D341Med (cell line): ENCODE data around the gene KCNH4.
"Not testable (repeated sequence)": the region's sequence is repeated elsewhere in the genome, so short reads cannot be mapped to it uniquely, and the experiment has no call there.

Experiments
- DNase-seq: peaks from one replicate; pipeline ENCODE4 v3.0.0; 2012; ENCODE audit warnings: low spot score

KCNH4 gene

DNA sequence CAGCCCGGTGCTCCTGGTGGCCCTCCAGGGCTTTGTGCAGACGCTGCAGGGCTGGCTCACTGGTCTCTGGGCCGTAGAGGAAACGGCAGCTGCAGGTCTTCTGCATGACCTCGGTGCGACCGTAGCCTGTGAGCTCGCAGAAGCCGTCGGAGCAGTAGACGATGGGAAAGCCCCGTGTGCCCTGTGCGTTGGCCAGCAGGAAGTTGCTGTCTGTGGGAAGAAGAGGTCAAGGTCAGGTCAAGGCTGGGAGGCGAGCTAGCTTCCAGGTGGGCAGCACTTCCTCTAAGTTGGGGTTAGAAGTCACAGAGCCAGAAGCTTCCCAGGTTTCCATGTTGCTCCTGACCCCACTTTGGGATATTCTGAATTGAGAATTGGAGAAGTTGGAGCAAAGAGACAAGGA lies 2.1 kb downstream of the KCNH4 start:
- DNase-seq = no peak

DNA sequence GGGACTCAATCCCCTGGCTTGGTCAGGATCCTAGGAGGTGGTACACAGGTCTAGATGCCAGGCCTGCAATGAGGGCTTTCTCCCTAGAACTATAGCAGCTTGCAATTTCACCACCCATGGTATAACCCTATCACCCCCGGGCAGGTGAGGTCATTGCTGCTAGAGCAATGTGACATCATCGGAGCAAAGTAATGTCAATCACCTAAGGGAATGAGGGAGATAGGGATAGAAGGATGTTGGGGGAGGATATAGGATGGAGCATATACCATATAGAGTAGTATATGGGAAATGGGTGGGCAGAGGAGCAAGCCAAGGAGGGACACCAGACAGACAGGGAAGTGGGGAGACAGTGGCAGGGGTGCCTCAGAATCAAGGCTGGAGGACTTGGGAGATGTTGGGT lies 3.3 kb downstream of the KCNH4 start:
- DNase-seq = no peak

DNA sequence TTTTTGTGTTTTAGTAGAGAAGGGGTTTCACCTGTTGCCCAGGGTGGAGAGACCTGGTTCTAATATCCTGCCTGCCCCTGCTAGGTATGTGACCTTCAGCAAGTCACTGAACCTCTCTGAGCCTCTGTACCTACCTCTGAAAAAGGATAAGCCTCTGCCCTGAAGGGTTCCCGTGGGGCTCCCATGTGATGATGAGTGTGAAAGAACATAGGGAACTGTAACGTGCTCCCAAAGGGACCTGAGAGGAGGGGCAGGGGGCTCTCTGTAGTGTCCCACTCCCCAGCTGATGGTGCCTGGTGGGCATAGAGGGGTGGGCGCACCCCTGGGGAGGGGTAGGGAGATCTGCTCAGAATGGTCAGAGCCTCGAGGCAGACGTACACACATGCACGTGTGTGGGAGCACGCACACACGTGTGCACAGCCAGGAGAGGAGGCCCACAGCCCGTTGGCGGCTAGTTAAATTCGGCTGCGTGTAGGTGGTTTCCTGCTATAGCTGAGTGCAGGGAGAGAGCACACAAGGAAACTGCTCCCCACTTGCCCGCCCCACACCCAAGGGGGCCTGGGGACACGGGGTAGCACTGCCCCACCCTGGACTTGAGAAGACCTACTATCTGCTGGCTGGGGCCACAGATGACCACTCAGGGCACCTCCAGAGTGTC lies 6.7 kb downstream of the KCNH4 start:
- no peak for DNase-seq

DNA sequence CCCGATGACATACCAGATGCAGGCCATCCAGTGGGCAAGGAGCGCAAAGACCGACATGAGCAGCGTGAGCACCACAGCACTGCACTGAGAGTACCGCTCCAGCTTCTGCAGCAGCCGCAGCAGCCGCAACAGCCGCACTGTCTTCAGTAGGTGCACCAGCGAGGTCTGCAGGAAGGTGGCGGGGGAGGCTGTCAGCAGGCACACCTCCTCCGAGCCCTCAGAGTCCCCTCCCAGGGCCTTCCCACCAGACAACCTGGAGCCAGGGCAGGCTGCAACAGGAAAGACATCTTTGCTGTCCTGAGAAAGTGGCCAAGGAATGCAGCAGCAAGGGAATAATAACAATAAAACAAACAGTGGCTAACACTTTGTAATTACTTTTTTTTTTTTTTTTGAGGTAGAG lies 9.1 kb downstream of the KCNH4 start:
- DNase-seq = no peak

DNA sequence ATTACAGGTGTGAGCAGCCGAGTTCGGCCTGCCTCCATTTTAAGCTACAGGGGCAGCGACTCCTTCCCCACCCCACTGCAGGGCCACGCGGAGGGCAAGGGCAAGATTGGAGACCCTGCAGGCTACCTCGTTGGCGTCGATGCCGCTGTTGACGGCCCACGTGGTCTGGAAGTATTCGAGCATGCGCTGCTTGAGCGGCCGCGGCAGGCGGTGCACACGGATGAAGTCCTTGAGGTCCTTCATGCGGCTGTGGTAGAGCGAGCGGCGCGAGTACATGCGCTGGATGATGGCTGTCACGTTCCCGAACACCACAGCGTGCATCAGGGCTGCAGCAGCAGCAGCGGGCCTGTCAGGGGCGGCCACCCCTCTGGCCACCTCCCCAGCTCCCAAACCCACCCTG lies 11.6 kb downstream of the KCNH4 start:
- no peak for DNase-seq

DNA sequence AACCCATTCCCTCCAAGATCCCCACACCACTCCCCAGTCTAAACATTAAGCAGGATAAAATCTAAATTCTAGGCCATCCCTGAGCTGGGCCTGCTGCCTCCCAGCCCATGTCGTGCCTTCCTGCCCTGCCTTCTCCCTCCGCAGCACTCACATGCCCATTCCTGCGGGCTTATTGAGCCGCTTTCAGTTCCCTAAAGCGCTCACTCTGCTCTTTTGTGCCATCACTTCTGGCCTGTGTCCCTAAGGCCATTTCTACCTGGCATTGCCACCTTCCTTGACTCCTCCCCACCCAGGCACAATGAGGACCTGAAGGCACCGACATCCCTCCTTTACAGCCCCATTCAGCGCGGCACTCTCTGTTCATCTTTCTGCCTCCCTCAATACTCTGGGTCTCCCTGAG lies 13.1 kb downstream of the KCNH4 start:
- no peak for DNase-seq

DNA sequence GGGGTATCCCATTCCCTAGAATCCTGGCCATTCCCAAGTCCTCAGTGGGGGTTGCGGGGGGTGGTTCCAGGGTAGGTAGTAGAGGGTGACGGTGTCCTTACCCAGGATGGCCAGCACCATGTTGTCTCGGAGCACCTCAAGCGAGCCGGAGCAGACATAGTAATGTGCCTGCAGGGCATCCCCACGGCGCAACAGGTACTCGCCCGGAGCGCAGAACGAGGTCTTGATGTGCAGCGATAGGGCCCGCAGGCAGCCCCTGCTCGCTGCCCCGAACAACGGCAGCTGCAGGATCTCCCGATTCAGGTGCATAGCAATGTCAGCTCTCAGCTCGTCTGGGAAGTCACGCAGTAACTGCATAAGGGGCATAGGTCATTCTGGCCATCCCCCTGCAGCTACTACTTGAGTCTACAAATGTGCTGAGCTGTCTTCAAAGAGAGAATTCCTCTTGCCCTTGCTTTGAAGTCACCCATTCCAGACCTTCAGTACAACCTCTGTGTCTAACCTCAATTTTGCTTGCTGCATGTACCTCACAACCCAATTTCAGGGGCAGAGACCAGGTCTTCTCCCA lies 14.7 kb downstream of the KCNH4 start:
- DNase-seq = no peak

DNA sequence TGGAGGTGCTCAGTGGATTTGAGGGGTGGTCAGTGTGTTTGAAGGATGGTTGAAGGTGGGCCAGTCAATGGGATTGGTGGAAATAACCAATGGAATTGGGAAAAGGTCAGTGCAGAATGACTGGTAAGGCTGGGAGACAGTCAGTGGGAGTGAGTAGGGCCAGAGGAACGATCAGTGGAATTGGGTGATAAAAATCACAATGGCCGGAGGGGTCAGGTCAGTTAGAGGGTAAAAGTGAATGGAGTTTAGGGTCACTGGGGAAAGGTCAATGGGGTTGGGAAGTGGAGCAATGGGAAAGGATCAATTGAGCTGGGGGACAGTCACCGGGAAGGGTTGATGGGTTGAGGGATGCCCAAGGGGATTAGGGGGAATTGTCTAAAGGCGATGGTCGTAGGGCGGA lies 15.2 kb downstream of the KCNH4 start:
- no peak for DNase-seq

DNA sequence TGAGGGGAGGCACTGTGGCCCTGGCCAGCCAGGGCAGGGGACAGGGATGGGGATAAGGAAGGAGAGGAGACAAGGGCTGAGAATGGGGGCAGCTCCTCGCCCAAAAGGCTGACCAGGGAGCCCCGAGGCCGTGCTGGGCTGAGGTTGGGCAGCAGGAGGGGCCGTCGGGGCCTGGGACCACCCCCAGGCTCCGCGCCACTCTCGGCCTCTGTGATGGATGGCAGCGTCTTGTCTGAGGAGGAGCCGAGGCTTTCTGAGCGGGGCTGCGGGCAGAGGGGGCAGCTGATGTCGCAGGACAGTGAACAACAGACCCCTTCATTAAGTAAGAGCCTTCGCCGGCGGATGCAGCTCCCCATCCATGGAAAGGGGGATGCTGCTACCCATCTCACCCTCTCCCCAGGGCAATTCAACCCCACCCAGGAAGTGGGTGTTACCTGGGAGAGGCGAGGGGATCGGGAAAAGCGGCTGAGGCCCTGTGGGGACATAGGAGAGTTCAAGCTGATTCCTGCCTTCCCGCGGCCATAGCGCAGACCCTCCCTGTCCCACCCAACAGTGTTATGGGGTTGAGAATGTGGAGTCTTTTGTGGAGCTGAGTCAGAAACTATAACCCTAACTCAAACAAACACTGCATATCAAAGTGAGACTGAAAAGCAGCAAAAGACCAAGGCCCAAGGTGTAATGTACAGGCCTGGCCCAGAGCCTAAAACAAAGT lies 17.1 kb downstream of the KCNH4 start:
- DNase-seq = no peak

DNA sequence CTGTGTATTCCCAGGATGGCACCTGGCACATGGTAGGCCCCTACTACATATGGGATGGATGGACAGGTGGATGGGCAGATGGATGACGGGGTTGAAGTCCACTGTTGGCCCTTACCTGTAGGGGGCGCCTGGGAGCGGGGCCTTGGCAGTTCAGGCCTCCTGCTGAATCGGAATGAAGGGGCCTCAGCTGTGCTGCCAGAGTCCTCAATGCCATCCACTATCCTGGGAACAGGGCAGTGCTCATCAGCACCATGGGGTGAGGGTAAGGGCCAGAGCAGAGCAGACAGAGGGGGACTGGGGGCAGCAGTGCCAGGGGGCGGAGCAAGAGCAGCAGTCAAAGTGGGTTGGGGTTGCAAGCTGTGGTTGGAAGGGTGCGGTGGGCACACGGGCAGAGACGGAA lies 17.8 kb downstream of the KCNH4 start:
- DNase-seq = peak; percentile 71

DNA sequence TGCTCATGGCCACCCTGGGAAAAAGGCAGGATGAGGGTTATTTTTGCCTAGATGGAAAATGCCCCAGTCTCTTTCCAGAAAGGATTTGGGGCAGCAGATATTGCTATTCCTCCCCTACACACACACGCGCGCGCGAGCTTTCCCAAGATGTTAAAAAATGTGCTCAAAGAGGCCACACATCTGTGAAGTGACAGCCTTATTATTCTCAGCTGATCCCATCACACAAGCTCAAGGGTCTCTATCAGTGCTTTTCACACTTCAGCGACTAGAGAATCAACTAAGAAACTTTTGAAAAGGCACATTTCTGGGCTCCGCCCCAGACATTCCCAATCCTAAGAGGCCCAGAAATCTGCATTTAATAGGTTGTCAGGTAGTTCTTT lies 20.4 kb downstream of the KCNH4 start:
- DNase-seq = no peak

DNA sequence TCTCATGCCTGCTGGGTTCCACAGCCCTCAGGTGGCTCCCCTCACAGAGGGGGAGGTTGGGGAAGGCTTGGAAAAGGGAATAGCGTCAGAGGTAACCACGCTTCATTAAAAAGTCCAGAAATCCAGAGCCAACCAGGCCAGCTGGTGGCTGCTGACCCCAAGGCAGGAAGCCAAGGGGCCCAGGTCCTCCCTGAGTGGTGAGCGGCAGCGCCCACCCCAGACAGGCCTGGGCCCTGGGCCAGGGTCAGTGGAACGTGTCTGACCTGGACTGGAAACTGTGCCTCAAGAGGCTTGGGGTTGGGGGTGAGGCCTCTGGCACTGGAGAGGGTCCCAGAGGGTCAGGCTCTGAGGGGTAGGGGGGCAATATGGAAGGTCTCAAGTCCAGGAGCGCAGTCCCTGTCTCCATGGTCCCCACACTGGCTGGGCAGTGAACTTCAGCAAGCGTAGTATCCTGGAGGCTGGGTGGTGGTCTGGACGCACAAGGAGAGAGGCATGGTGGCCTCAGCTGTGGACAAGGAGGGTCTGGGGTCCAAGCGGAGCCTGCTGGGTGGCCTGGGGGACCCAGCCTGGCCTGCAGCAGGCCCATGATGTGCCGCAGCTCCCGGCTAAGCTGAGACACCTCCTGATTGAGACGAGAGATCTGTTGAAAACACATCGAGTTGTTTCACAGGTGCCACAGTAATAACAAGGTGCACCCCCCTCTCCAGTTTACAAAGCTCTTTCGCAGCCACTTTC lies 21.0 kb downstream of the KCNH4 start:
- no peak for DNase-seq

DNA sequence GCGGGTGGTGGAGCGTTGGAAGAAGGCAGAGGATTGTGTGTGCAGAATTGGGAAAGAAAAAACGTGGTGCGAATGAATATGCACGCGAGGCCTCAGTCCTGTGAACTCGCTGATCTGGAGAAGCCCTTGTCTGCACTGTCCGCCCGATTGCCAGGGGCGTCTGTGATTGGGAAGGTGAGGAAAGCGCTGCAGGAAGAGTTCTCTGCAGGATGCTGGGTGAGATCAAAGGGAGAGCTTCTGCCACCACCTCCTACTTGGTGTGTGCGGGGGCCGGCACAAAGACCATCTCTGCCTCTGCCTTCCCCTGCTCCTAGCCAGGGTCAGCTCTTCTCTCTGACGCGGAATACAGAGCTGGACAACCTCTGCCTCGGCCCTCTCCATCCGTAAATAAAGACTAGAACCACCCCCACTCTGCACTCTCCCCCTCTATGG lies 25.3 kb downstream of the KCNH4 start:
- no peak for DNase-seq

DNA sequence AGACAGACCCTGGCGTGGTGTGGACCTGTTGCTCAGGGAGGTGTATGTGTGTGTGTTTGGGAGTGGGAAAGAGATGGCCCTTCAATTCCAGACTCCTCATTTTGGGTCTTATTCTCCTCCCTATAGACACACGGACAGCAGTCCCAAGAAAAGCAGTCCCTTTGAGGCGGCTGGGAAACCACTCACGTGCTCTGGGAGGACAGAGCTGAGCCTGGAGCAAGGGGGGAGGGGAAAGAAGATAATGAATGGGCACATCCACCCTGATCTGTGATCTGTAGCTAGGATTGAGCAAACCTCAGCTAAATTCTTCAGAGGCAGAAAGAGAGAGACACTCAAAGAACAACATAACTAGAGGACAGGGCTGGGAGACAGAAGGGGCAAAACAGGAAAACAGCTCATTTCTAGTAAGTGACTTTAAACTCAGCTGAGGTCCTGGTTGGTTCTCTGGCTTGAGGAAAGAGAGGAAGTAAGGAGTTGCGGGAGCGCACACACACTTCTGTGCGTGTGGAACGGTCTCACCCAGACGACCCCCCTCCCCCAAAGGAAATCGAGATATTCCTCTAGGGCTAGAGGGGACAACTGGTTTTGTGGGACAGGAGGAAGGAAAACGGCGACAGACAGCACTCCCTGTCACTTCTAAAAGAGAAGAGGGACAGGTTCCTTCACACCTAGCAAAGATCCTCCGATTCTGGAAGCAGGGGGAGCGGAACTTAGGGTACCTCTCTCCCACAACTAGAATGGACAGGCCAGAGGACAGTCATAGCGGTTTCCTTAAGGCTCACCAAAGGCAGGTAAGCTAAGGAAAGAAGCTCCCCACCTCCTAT lies 26.8 kb downstream of the KCNH4 start:
- no peak for DNase-seq

DNA sequence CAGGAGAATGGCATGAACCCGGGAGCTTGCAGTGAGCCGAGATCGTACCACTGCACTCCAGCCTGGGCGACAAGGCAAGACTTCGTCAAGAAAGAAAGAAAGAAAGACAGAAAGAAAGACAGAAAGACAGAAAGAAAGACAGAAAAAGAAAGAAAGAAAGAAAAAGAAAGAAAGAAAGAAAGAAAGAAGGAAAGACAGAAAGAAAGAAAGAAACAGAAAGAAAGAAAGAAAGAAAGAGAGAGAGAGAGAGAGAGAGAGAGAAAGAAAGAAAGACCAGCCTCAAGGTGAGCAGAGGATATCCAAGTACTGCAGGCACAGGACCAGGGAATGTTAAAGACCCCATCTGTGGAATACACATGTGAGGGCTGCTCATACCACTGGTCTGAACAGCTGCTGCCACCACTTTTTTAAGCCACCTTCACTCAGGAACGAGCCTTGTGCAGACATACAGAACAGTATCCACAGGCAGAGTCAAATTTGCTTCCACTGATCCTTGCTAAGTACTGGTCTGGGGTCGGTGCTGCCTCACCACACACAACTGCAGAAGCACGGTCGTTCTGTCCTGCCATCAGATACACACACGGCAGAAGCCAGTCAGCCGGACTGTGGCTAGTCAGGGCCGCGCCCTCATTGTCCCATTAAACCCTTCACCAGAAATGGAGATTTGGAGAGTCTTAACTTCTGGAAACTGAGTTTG lies 33.9 kb downstream of the KCNH4 start:
- no peak for DNase-seq

DNA sequence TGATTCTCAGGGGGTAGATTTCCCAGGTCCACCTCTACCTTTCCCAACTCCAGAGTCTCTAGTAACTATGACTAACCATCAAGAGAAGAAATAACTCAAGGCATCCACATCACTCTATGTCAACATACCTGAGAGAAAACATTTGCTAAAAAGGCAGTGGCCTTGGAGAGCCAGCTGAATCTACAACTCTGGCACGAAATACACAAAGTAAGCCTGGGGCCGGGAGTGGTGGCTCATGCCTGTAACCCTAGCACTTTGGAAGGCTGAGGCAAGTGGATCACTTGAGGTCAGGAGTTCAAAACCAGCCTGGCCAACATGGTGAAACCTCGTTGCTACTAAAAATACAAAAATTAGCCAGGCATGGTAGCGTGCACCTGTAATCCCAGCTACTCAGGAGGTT lies 37.8 kb downstream of the KCNH4 start:
- not testable (repeated sequence) for DNase-seq

DNA sequence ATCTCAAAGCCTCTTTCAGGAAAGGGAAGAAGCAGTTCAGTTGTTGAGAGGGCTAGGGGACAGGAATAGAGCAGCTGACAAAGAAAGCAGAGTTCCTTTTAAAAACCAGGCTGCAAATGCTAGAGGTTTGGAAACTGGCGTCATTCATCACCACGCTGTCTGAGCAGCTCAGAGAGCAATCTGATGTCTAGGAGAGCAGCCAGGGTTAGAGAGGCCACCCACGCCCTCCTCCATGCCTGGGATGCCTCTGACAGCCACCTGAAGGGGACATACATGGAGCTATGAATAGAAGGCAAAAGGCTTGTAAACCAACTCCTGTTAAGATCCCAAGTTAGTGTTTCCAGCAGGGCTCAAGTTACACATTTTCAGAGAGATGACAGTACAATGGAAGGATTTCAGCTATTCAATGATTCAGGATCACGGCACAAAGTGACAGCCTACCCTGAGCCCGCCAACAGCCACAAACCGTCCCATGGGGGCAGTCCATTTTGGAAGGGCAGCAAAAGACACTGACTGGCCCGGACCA lies 38.5 kb downstream of the KCNH4 start:
- DNase-seq = no peak

DNA sequence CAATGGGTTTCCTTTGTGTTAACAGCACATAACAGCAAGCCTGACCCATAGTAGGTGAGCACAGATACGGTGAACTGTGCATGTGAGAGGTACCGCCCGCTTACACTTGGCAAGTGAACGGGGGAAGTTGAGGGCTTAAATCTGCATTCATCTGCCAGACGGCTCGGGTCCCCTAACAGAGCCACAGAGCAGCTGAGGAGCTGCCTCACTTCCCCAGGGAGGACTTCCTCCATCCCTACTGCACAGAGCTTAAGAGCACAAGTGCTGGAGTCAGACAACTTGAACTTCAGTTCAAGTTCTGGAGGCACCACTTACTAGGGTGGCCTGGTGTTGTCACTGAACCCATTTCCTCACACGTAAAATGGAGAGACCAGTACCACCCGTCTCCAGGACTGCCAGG lies 39.6 kb downstream of the KCNH4 start:
- peak; percentile 43 for DNase-seq

DNA sequence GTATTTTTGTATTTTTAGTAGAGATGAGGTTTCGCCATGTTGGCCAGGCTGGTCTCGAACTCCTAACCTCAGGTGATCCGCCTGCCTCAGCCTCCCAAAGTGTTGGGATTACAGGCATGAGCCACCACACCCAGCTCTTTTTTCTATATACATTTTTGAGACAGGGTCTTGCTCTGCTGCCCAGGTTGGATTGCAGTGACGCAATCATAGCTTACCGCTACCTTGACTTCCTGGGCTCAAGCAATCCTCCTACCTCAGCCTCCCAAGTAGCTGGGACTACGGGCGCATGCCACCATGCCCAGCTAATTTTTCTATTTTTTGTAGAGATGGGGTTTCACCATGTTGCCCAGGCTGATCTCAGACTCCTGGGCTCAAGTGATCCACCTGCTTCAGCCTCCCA lies 40.3 kb downstream of the KCNH4 start:
- not testable (repeated sequence) for DNase-seq

DNA sequence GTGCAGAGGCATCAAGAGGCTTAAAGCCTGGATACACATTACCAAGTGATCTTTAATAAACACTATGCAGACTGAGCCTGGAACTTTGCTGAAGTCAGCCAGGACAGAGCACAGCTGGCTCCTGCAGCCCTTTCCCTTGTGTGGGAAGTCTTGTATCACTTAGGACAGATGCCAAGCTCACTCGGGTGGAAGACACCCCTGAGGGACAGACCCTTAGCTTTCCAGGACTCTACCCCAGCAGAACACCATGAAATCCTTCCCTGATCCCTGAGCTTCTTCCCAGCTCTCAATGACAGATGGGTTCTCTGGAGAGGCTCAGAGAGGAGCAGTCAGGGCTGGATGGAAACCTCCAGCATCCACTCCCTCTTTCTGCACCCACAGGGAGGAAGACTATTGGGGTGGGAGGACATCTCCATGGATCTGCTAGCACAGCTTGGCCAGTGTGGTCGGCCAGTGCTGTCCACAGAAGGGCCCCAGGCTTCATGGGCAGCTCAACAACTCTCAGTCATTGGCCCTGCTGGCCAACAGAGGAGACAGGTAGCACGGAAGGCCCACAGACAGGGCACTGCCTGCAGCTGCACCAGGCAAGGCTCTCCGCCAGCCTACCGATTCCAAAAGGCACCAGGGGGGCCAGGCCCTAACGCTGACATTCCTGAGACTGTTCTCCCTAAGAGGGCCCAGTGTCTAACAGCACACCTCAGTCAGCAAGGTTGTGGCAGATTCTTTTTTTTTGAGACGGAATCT lies 42.0 kb downstream of the KCNH4 start:
- peak; percentile 56 for DNase-seq

DNA sequence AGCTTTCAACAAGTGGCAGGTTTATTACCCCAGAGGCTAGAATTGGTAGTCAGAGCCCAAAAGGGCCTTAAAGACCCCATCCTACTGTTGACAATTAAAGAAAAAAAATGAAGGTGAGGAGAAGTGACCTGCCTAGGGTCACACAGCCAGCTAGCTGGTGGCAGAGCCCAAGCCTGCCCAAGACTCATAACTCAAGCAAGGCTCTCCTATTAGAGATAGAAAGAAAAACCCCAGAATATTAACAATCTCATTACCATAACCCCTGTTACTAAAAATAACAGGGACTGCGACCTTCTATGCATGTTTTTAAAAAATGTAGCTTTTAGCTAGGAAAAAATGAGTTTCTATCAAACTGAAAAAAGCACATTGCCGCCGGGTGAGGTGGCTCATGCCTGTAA lies 44.3 kb downstream of the KCNH4 start:
- no peak for DNase-seq
